ENCODE measurements around the gene PTTG1IP.

Gene PTTG1IP

DNA sequence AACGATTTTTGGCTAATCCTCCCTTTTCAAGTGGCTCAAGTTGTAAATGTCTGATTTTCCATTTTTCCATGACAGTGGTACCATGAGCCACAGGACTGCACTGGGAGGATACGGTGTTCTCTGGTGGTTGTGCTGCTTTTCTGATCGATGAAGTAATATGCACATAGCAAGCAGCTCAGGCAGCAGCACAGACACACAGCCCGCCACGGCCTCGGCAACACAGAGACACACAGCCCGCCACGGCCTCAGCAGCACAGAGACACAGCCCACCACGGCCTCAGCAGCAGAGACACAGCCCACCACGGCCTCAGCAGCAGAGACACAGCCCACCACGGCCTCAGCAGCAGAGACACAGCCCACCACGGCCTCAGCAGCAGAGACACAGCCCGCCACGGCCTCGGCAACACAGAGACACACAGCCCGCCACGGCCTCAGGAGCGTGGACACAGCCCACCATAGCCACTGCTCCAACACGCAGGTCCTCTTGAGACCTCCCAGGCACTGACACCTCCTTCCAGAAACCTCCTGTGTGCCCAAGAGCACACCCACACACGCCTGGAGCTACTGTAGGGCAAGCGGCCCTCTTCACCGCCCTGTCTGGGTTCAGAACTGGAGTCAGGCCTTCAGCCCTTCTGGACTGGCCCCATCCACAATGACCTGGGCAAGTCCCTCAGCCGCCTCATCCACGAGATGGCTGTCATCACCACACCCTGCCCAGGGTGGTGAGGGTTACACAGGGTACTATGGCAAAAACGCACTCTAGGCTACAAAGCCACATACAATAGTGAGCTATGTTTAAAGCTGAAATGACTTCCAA, 10.4 kb downstream of the PTTG1IP start:
- TF ChIP-seq, protein P1, sequence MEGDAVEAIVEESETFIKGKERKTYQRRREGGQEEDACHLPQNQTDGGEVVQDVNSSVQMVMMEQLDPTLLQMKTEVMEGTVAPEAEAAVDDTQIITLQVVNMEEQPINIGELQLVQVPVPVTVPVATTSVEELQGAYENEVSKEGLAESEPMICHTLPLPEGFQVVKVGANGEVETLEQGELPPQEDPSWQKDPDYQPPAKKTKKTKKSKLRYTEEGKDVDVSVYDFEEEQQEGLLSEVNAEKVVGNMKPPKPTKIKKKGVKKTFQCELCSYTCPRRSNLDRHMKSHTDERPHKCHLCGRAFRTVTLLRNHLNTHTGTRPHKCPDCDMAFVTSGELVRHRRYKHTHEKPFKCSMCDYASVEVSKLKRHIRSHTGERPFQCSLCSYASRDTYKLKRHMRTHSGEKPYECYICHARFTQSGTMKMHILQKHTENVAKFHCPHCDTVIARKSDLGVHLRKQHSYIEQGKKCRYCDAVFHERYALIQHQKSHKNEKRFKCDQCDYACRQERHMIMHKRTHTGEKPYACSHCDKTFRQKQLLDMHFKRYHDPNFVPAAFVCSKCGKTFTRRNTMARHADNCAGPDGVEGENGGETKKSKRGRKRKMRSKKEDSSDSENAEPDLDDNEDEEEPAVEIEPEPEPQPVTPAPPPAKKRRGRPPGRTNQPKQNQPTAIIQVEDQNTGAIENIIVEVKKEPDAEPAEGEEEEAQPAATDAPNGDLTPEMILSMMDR (IDR thresholded peaks at IDR 0.05; ENCODE audit: low read depth, low read length, missing control alignments), result no peak
- DNase-seq (ENCODE audit: low read depth), result no peak
- in situ Hi-C loops (cut with HindIII; ENCODE audit: low sequenced_read_pairs), result no loop called here
- H3K4me3 ChIP-seq (ENCODE audit: low read depth, low read length), result no peak overlapping the region

DNA sequence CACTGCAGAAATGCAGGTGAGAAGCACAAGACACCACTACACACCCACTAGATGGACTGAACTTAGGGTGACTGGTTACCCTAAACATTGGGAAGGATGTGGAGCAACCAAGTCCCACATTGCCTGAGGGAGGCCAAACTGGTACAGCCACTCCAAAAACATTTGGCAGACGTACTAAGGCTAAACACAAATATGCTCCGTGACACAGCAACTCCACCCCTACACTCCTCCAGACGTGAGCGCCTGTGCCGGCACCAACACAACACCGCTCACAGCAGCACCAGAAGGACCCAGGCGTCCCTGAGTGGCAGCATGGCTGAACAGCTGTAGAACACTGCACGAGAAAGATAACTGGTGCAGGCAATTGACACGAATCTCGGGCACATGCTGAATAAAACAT, 14.7 kb downstream of the PTTG1IP start:
- TF ChIP-seq, protein P1 (IDR thresholded peaks at IDR 0.05; ENCODE audit: low read depth, low read length, missing control alignments), result no peak
- in situ Hi-C loops (cut with HindIII; ENCODE audit: low sequenced_read_pairs), result no loop called here
- no peak for DNase-seq (ENCODE audit: low read depth)
- H3K4me3 ChIP-seq (ENCODE audit: low read depth, low read length), result no peak overlapping the region

DNA sequence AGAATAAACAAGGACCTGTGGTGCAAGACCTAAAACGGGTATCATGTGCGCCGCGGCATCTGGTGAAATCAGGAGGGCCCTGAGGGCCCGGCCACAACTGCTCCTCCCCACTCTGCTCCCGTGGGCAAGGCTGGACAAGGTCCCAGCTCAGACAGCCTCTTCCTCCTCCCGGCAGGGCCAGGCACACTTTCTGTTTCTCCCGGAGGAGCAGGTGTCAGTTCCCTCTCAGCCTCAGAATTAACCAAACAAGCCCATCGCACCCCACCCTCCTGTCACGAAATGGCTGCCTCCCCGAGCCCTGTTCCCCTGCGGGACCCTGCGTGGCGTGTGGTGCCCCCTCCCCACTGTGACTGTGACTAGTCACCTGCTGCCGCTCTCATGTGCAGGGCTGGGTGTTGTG, 15.2 kb downstream of the PTTG1IP start:
- in situ Hi-C loops (cut with HindIII; ENCODE audit: low sequenced_read_pairs), result no loop called here
- no peak overlapping the region for H3K4me3 ChIP-seq (ENCODE audit: low read depth, low read length)
- TF ChIP-seq, protein P1 (IDR thresholded peaks at IDR 0.05; ENCODE audit: low read depth, low read length, missing control alignments), result no peak
- DNase-seq (ENCODE audit: low read depth), result no peak

DNA sequence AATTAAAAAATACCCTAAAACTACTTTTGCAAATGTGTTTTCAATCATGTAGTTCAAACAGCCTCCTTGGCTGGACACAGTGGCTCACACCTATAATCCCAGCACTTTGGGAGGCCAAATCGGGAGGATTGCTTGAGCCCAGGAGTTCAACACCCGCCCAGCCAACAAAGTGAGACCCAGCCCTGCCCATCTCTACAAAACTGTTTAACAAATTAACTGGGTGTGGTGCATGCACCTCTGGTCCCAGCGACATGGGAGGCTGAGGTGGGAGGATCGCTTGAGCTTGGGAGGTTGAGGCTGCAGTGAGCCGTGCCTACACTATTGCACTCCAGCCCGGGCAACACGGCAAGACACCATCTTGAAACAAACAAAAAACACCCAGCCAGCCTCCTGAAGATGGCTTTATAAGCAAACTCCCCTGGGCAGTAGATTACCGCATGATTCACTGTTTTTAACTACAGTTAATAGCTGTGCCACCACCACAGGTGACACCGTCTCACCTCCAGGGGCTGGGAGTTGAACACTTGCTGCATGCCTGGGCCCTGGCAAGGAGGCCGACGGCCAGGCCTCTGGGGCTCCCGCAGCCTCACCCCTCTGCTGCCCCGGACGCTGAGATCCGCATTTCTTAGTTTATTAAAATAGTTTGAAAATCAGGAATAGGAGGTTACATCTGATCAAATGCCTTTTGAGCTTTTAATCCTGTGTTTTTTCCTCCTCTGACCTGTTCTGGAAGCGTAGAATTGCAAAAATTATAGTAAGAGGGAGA, 16.2 kb downstream of the PTTG1IP start:
- TF ChIP-seq, protein P1 (IDR thresholded peaks at IDR 0.05; ENCODE audit: low read depth, low read length, missing control alignments), result no peak
- in situ Hi-C loops (cut with HindIII; ENCODE audit: low sequenced_read_pairs), result no loop called here
- H3K4me3 ChIP-seq (ENCODE audit: low read depth, low read length), result no peak overlapping the region
- no peak for DNase-seq (ENCODE audit: low read depth)

DNA sequence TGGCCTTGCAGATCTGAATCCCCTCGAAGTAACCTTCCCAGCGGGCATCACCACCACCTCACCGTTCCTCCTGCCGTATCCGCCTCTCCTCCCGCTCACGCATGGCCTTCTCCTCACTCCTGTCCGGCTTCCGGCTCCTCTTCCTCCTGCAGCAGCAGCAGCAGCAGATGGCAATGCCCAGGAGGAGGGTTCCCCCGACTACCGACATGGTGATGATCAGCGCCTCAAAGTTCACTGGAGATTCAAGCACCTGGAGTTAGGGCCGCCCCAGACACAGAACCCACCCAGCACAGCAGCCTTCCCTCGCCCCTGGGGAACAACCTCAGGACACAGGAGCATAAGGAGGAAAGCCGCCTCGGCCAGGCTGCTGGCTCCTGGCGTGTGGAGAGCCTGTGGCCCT, 17.4 kb downstream of the PTTG1IP start:
- in situ Hi-C loops (cut with HindIII; ENCODE audit: low sequenced_read_pairs), result no loop called here
- TF ChIP-seq, protein P1 (IDR thresholded peaks at IDR 0.05; ENCODE audit: low read depth, low read length, missing control alignments), result no peak
- no peak for DNase-seq (ENCODE audit: low read depth)
- no peak overlapping the region for H3K4me3 ChIP-seq (ENCODE audit: low read depth, low read length)

DNA sequence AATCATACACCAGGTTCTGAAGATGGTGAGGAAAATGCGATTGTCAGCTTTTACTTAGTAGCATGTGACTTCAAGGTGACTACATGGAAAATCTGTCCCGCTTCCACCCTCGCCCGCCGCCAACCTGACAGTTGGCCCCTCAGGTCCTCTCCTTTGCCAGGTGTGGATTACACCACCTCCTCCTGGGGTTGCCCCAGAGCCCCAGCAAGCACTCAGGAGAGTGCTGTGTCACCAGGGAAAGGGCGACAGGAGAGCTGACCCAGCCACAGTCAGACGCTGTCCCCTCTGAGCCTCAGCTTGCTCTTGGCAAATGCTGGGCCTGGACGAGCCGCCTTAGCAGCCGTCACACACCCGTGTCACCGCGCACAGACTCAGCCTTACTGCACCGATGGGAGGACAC, 17.9 kb downstream of the PTTG1IP start:
- in situ Hi-C loops (cut with HindIII; ENCODE audit: low sequenced_read_pairs), result no loop called here
- no peak for DNase-seq (ENCODE audit: low read depth)
- no peak overlapping the region for H3K4me3 ChIP-seq (ENCODE audit: low read depth, low read length)
- TF ChIP-seq, protein P1 (IDR thresholded peaks at IDR 0.05; ENCODE audit: low read depth, low read length, missing control alignments), result no peak
